HEK293T (cell line): ENCODE results near the gene KRTAP3-3.

Experiments
- ARNT ChIP-seq: fragments of 450-650 bp; IDR thresholded peaks from 2 replicates; pipeline ENCODE4 v1.6.1; 2017; ENCODE audit warnings: mild to moderate bottlenecking
- FOXM1 ChIP-seq: fragments of 450-650 bp; IDR thresholded peaks from 2 replicates; pipeline ENCODE4 v1.6.1; 2017; ENCODE audit warnings: mild to moderate bottlenecking, borderline replicate concordance
- TARDBP ChIP-seq: fragments of 450-650 bp; IDR thresholded peaks from 2 replicates; pipeline ENCODE4 v1.6.1; 2016

GRCh38 chr17:40966848-40967247, 27.1 kb downstream of the KRTAP3-3 start, which contains the start of gene KRT39:
- no peak for TF ChIP-seq ARNT
- no peak for TF ChIP-seq FOXM1
- no peak for TF ChIP-seq TARDBP
